NT2/D1 (cell line): Measurements from ENCODE around the gene WDR81.
A peak's percentile ranks its signal among the peaks of the same experiment; 100 is the strongest.
"Not testable (repeated sequence)": the region's sequence is repeated elsewhere in the genome, so short reads cannot be mapped to it uniquely, and the experiment has no call there.

Experiments used
- DNase-seq: peaks from one replicate; pipeline ENCODE4 v3.0.0-alpha.2; 2011; ENCODE audit warnings: low read depth, low spot score
- H3K27me3 ChIP-seq: 2 replicates; pipeline ENCODE4 v1.6.0; 2011; ENCODE audit warnings: mild to moderate bottlenecking; ENCODE audit not compliant: insufficient read length, insufficient read depth
- H3K36me3 ChIP-seq: 2 replicates; pipeline ENCODE4 v1.6.1; 2011; ENCODE audit warnings: mild to moderate bottlenecking, low read length, mixed read lengths; ENCODE audit not compliant: insufficient read depth, insufficient read length
- H3K4me1 ChIP-seq: 2 replicates; pipeline ENCODE4 v1.5.1; 2011; ENCODE audit not compliant: insufficient read depth, insufficient read length
- H3K4me3 ChIP-seq: 2 replicates; pipeline ENCODE4 v1.5.1; 2011; ENCODE audit warnings: low read depth; ENCODE audit not compliant: insufficient read length
- H3K9ac ChIP-seq: 2 replicates; pipeline ENCODE4 v1.6.0; 2011; ENCODE audit warnings: low read depth; ENCODE audit not compliant: insufficient read length
- H3K9me3 ChIP-seq: 2 replicates; pipeline ENCODE4 v1.5.1; 2011; ENCODE audit warnings: mild to moderate bottlenecking, low read length; ENCODE audit not compliant: insufficient read depth
- SUZ12 ChIP-seq: IDR thresholded peaks from 2 replicates; pipeline ENCODE4 v1.6.1; 2011; ENCODE audit not compliant: insufficient read length, insufficient read depth; ENCODE audit errors: extremely low read depth
- YY1 ChIP-seq: IDR thresholded peaks from 2 replicates; pipeline ENCODE4 v1.6.1; 2011; ENCODE audit not compliant: insufficient read length, insufficient read depth
- ZNF274 ChIP-seq: IDR thresholded peaks from 2 replicates; pipeline ENCODE4 v1.6.1; 2011; ENCODE audit warnings: mild to moderate bottlenecking, low read depth, low read length

WDR81 gene

DNA sequence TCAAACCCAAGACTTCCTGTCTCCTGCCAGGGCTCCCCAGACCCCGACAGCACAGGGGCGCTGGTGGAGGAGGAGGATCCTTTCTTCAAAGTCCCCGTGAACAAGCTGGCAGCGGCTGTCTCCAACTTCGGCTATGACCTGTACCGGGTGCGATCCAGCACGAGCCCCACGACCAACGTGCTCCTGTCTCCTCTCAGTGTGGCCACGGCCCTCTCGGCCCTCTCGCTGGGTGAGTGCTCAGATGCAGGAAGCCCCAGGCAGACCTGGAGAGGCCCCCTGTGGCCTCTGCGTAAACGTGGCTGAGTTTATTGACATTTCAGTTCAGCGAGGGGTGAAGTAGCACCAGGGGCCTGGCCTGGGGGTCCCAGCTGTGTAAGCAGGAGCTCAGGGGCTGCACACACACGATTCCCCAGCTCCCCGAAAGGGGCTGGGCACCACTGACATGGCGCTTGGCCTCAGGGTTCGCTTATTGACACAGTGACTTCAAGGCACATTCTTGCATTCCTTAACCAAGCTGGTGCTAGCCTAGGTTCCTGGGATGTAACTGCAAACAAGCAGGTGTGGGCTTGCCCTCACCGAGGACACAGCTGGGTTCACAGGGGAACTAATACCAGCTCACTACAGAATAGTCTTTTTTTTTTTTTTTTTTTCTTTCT lies 45.4 kb downstream of the WDR81 start:
- Histone ChIP-seq H3K36me3 (peaks cover 21% of the 10 kb centered on the region), H3K9me3 (no peaks in the 10 kb centered on the region), H3K4me1 (peaks cover 4% of the 10 kb centered on the region), H3K4me3 (no peak overlapping the region), H3K27me3 (no peaks in the 10 kb centered on the region), H3K9ac (peak overlapping the region; percentile 15)
- TF ChIP-seq ZNF274 (no peak), SUZ12 (no peak), YY1 (no peak)
- DNase-seq = no peak

DNA sequence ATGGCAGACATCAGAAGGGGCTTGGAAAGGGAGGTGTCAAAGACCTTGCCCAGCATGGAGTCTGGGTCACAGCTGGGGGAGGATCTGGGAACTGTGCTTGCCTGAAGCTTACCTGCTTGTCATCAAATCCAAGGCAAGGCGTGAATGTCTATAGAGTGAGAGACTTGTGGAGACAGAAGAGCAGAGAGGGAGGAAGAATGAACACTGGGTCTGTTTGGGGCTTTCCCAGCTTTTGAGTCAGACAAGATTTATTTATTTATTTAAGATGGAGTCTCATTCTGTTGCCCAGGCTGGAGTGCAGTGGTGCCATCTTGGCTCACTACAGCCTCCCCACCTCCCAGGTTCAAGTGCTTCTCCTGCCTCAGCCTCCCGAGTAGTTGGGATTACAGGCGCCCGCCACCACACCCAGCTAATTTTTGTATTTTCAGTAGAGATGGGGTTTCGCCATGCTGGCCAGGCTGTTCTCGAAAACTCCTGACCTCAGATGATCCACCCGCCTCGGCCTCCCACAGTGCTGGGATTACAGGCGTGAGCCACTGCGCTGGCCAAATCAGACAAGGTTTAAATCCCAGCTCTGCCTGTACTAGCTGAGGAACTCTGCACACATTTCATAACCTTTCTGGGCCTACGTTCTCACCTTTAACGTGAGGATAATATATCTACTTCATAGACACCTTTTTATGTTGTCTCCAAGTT lies 48.6 kb downstream of the WDR81 start:
- H3K27me3 ChIP-seq, H3K4me1 ChIP-seq, H3K4me3 ChIP-seq, H3K9me3 ChIP-seq, DNase-seq, H3K9ac ChIP-seq: not testable (repeated sequence)
- H3K36me3 ChIP-seq = peaks cover 42% of the 10 kb centered on the region

DNA sequence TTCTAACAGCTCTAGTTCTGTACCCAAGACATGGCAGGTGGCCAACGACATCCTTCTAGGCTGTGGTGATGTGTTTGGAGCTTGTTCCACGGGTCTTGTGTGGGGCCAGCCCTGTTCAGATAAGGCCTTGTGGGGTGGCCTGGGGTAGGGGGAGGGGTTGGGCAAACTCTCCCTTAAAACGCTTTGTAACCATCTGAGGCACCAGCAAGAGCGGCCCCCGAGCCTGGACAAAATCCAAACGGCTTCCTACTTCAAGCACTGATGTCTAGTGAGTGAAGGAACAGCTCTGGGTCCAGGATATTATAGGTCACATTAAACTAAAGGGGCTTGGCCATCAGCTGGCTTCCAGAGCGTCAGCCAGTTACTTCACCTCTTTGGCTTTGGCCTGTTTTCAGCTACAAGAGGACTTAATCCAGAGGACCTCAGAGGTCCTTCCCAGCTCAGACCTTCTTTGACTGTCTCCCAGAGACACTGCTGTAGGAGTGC lies 49.2 kb downstream of the WDR81 start:
- TF ChIP-seq SUZ12 = no peak
- no peak for TF ChIP-seq YY1
- no peak for TF ChIP-seq ZNF274
- H3K9me3 ChIP-seq = no peaks in the 10 kb centered on the region
- H3K9ac ChIP-seq = no peak overlapping the region
- no peaks in the 10 kb centered on the region for H3K4me1 ChIP-seq
- peaks cover 48% of the 10 kb centered on the region for H3K36me3 ChIP-seq
- H3K4me3 ChIP-seq = no peak overlapping the region
- DNase-seq = no peak
- H3K27me3 ChIP-seq = no peaks in the 10 kb centered on the region

GRCh38 chr17:1774390-1775176 lies 50.1 kb downstream of the WDR81 start:
- DNase-seq = no peak
- Histone ChIP-seq H3K9me3 (no peaks in the 10 kb centered on the region), H3K4me1 (no peaks in the 10 kb centered on the region), H3K36me3 (peaks cover 48% of the 10 kb centered on the region), H3K4me3 (no peak overlapping the region), H3K9ac (no peak overlapping the region), H3K27me3 (no peaks in the 10 kb centered on the region)
- TF ChIP-seq YY1 (no peak), SUZ12 (no peak), ZNF274 (no peak)

GRCh38 chr17:1776328-1776727 lies 51.8 kb downstream of the WDR81 start:
- no peaks in the 10 kb centered on the region for H3K27me3 ChIP-seq
- H3K36me3 ChIP-seq = peaks cover 51% of the 10 kb centered on the region
- no peak overlapping the region for H3K9ac ChIP-seq
- no peak for DNase-seq
- TF ChIP-seq ZNF274 (no peak), YY1 (no peak), SUZ12 (no peak)
- no peaks in the 10 kb centered on the region for H3K4me1 ChIP-seq
- H3K9me3 ChIP-seq = no peaks in the 10 kb centered on the region
- H3K4me3 ChIP-seq = no peak overlapping the region

DNA sequence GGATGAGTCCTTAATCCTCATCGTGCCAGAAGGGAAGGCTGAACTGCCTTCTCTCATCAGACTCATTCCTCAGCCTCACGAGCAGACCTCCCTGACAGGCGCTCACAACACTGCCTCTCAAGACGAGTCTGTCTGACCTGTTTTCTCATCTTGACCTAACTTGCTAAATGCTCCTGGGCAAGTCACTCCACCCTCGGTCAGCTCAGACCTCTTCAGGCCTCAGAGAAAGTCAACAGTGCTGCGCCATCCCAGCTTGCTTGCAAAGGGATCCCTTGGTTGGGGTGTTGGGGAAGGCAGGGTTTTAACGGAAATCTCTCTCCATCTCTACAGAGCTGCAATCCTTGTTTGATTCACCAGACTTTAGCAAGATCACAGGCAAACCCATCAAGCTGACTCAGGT lies 52.4 kb downstream of the WDR81 start:
- H3K4me1 ChIP-seq = no peaks in the 10 kb centered on the region
- peaks cover 53% of the 10 kb centered on the region for H3K36me3 ChIP-seq
- no peak for TF ChIP-seq ZNF274
- no peak for TF ChIP-seq SUZ12
- no peak for TF ChIP-seq YY1
- H3K9ac ChIP-seq = no peak overlapping the region
- no peak for DNase-seq
- H3K27me3 ChIP-seq = no peaks in the 10 kb centered on the region
- H3K9me3 ChIP-seq = no peaks in the 10 kb centered on the region
- no peak overlapping the region for H3K4me3 ChIP-seq

- H3K9me3 ChIP-seq = no peaks in the 10 kb centered on the region
- DNase-seq = no peak
- no peak for TF ChIP-seq SUZ12
- no peak for TF ChIP-seq YY1
- TF ChIP-seq ZNF274 = no peak
- no peak overlapping the region for H3K4me3 ChIP-seq
- H3K4me1 ChIP-seq = no peaks in the 10 kb centered on the region
- H3K36me3 ChIP-seq = peaks cover 71% of the 10 kb centered on the region
- no peaks in the 10 kb centered on the region for H3K27me3 ChIP-seq
- H3K9ac ChIP-seq = no peak overlapping the region
Measured at GRCh38 chr17:1779571-1780131, 55.1 kb downstream of the WDR81 start.
